ENCODE measurements around the gene SPDEF.

DNA sequence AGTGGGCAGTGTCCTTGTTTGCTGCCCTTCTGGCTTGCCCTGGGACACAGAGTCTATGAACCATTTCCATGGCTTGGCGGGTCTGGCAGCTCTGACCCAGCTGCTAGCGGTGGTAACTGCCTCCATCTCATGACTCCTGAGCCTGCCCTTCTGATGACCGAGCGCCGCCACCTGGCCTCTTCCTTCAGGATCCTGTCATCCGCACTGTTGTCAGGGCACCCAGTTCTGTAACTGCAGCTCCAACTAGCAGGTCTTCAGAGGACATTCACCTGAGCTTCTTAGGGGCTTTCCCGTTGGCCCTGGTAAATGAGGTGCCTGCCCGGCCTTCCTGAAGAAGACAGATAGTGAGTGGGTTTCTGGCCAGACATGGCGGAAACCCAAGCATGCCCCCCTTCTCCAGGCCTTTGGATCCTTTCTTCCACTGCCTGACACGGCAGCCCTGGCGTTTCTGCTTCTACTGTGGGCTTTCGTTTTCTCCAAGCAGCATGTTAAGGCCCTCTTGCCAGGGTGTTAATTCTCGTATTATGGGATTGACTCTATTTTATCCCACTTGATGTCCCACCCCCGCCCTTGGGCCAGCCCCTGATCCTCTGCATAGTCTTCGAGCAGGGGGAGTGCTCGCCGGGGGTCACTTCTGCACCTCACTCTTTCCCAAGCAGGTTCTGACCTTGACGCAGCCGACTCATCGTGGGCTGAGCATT lies 65.6 kb downstream of the SPDEF start:
- TF ChIP-seq ETV6 (CRISPR knock-in tag; conservative IDR thresholded peaks at IDR 0.05), result no peak
- TF ChIP-seq CCAR2 (optimal IDR thresholded peaks at IDR 0.05; ENCODE audit: low read depth, low read length), result no peak
- TF ChIP-seq CAMTA2 (CRISPR knock-in tag; IDR thresholded peaks at IDR 0.05; ENCODE audit: borderline replicate concordance), result no peak
- no peak for TF ChIP-seq HDAC6 (IDR thresholded peaks at IDR 0.05; ENCODE audit: low read depth, low read length)
- TF ChIP-seq SP2 (CRISPR knock-in tag; IDR thresholded peaks at IDR 0.05), result no peak
- TF ChIP-seq, protein P1, sequence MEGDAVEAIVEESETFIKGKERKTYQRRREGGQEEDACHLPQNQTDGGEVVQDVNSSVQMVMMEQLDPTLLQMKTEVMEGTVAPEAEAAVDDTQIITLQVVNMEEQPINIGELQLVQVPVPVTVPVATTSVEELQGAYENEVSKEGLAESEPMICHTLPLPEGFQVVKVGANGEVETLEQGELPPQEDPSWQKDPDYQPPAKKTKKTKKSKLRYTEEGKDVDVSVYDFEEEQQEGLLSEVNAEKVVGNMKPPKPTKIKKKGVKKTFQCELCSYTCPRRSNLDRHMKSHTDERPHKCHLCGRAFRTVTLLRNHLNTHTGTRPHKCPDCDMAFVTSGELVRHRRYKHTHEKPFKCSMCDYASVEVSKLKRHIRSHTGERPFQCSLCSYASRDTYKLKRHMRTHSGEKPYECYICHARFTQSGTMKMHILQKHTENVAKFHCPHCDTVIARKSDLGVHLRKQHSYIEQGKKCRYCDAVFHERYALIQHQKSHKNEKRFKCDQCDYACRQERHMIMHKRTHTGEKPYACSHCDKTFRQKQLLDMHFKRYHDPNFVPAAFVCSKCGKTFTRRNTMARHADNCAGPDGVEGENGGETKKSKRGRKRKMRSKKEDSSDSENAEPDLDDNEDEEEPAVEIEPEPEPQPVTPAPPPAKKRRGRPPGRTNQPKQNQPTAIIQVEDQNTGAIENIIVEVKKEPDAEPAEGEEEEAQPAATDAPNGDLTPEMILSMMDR (CRISPR knock-in tag; IDR thresholded peaks at IDR 0.05), result peak; percentile 61
- no peak for TF ChIP-seq TAF1 (CRISPR knock-in tag; IDR thresholded peaks at IDR 0.05)
- TF ChIP-seq ZNF652 (CRISPR knock-in tag; IDR thresholded peaks at IDR 0.05; ENCODE audit: borderline replicate concordance, low read depth), result no peak

All from HepG2 (cell line).